Ishikawa (cell line): ENCODE results near the gene ENO3.

Experiments used
- CREB1 ChIP-seq: IDR thresholded peaks from 2 replicates; pipeline ENCODE4 v1.6.1; 2012; ENCODE audit warnings: low read depth
- EGR1 ChIP-seq: IDR thresholded peaks from 2 replicates; pipeline ENCODE4 v1.6.1; 2012
- EP300 ChIP-seq: IDR thresholded peaks from 2 replicates; pipeline ENCODE4 v1.6.1; 2012; ENCODE audit warnings: borderline replicate concordance
- NFIC ChIP-seq: IDR thresholded peaks from 2 replicates; pipeline ENCODE4 v1.6.1; 2012
- TCF12 ChIP-seq: IDR thresholded peaks from 2 replicates; pipeline ENCODE4 v1.6.1; 2012; ENCODE audit warnings: low read depth
- TEAD4 ChIP-seq: IDR thresholded peaks from 2 replicates; pipeline ENCODE4 v1.6.1; 2012
- TF ChIP-seq, protein P1 (sequence below): IDR thresholded peaks from 2 replicates; pipeline ENCODE4 v1.6.1; 2012
- TF ChIP-seq, protein P2 (sequence below): IDR thresholded peaks from 2 replicates; pipeline ENCODE4 v1.6.1; 2012

DNA sequence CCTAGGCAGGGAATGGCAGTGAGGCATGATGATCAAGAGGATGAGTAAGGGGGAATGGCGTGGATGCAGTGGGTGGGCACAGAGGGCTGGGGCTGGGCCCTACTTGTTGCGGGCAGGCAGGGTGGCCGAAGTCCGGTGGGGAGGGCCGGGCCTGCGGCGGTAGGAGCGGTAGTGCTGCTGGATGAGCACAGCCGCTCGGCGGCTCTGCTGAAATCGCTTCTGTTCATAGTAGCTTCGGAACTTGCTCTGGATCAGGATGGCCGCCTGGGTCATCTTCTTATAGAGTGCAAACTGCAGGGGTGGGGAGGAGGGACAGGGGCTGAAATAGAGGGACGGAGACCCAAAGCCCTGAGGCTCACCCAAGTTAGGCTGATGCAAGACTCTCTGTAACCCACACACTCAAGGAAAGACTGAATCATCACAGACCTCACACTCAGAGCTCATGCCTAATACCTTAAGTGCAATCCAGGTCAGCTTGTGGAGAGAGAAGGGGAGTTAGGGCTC, 18.2 kb downstream of the ENO3 start:
- TF ChIP-seq EP300 (no peak), EGR1 (no peak), TEAD4 (no peak), CREB1 (no peak), NFIC (no peak), TCF12 (no peak)
- TF ChIP-seq, protein P1, sequence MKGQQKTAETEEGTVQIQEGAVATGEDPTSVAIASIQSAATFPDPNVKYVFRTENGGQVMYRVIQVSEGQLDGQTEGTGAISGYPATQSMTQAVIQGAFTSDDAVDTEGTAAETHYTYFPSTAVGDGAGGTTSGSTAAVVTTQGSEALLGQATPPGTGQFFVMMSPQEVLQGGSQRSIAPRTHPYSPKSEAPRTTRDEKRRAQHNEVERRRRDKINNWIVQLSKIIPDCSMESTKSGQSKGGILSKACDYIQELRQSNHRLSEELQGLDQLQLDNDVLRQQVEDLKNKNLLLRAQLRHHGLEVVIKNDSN: no peak
- TF ChIP-seq, protein P2, sequence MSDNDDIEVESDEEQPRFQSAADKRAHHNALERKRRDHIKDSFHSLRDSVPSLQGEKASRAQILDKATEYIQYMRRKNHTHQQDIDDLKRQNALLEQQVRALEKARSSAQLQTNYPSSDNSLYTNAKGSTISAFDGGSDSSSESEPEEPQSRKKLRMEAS: no peak
